A549 (cell line): Measurements from ENCODE around the gene URB2. TPM values are rescaled to one million over a fixed set of nuclear protein-coding genes. Genes with fewer than 3 reads are reported as not detected.

Experiments used
- ATAC-seq, 2 experiments: fragments of 200-7000 bp in 1 of 2; fragments of >200 bp in 1 of 2; cut with Nextera tagmentation in 1 of 2; cut with Tn5 transposase in 1 of 2; 3 replicates each; pipeline versions ENCODE4 v1.8.0 to v1.9.1; 2018 to 2020; ENCODE audit warnings: mild to moderate bottlenecking in 1 of 2, moderate library complexity in 1 of 2
- CTCF ChIA-PET: fragments of 300-600 bp; sonication (Branson Sonifier 250); formaldehyde crosslinking; extraction: SDS; loops from one replicate; lab custom pipeline; 2021; ENCODE audit warnings: antibody characterized with exemption, inconsistent platforms; lab: Yijun Ruan, JAX
- POLR2A ChIA-PET: fragments of 350-600 bp; formaldehyde crosslinking; extraction: SDS; loops from one replicate; lab custom pipeline; 2021; ENCODE audit warnings: antibody characterized with exemption, inconsistent platforms; lab: Yijun Ruan, JAX
- DNase-seq, 2 experiments: peaks; one replicate each; pipeline versions ENCODE4 v3.0.0 to v3.0.0-alpha.2; 2011 to 2016; ENCODE audit warnings: low read depth in 1 of 2, low spot score in 1 of 2
- FAIRE-seq: peaks from 2 replicates; lab custom pipeline; 2011; peaks lifted over from hg19 to GRCh38; lab: Jason Lieb, UNC
- H3K27ac ChIP-seq, 2 experiments: fragments of >200 bp; sonication (Bioruptor Twin); formaldehyde crosslinking; 3 replicates each; pipeline ENCODE4 v1.5.1; 2016 to 2017
- H3K4me1 ChIP-seq: fragments of >200 bp; sonication (Bioruptor Twin); formaldehyde crosslinking; 3 replicates; pipeline ENCODE4 v1.6.1; 2016
- H3K4me2 ChIP-seq: fragments of >200 bp; sonication (Bioruptor Twin); formaldehyde crosslinking; 3 replicates; pipeline ENCODE4 v1.6.1; 2016
- H3K4me3 ChIP-seq: fragments of >200 bp; sonication (Bioruptor Twin); formaldehyde crosslinking; 3 replicates; pipeline ENCODE4 v1.5.1; 2016
- H3K9me3 ChIP-seq: fragments of >200 bp; sonication (Bioruptor Twin); formaldehyde crosslinking; 3 replicates; pipeline ENCODE4 v1.6.1; 2016
- CHD4 ChIP-seq: fragments of 200-600 bp; sonication (generic); IDR thresholded peaks from 2 replicates; pipeline ENCODE4 v1.6.1; 2016; ENCODE audit warnings: antibody characterized with exemption, mild to moderate bottlenecking, borderline replicate concordance
- EHF ChIP-seq: fragments of 250-450 bp; sonication (Bioruptor Pico); IDR thresholded peaks from 2 replicates; pipeline ENCODE4 v1.5.0; 2020; ENCODE audit warnings: mild to moderate bottlenecking
- ESRRA ChIP-seq: fragments of 150-350 bp; IDR thresholded peaks from 2 replicates; pipeline ENCODE4 v1.6.1; 2014; ENCODE audit warnings: mild to moderate bottlenecking, low read length, borderline replicate concordance
- FOSB ChIP-seq: fragments of 250-450 bp; sonication (Bioruptor Pico); IDR thresholded peaks from 2 replicates; pipeline ENCODE4 v1.5.0; 2020; ENCODE audit warnings: mild to moderate bottlenecking, moderate library complexity
- FOSL2 ChIP-seq, 2 experiments: fragments of 450-650 bp in 1 of 2; fragments of >200 bp in 1 of 2; sonication (Bioruptor Twin) in 1 of 2; formaldehyde crosslinking; IDR thresholded peaks; 2 replicates each; pipeline versions ENCODE4 v1.5.0 to v1.6.1; 2016 to 2020; ENCODE audit warnings: mild to moderate bottlenecking in 1 of 2, moderate library complexity in 1 of 2
- GATA3 ChIP-seq: IDR thresholded peaks from 2 replicates; pipeline ENCODE4 v1.6.1; 2012; ENCODE audit warnings: borderline replicate concordance
- HDAC2 ChIP-seq: fragments of 200-600 bp; sonication (generic); IDR thresholded peaks from 2 replicates; pipeline ENCODE4 v1.6.1; 2016
- HOXA7 ChIP-seq: fragments of 250-450 bp; sonication (Bioruptor Pico); IDR thresholded peaks from 2 replicates; pipeline ENCODE4 v1.5.0; 2020; ENCODE audit warnings: mild to moderate bottlenecking, moderate library complexity
- HOXB13 ChIP-seq: fragments of 250-450 bp; sonication (Bioruptor Pico); IDR thresholded peaks from 2 replicates; pipeline ENCODE4 v1.5.0; 2020; ENCODE audit warnings: low read depth, mild to moderate bottlenecking, moderate library complexity
- HOXB5 ChIP-seq: fragments of 250-450 bp; sonication (Bioruptor Pico); IDR thresholded peaks from 2 replicates; pipeline ENCODE4 v1.5.0; 2020; ENCODE audit warnings: mild to moderate bottlenecking, moderate library complexity
- JUNB ChIP-seq: fragments of >200 bp; sonication (Bioruptor Twin); formaldehyde crosslinking; IDR thresholded peaks from 2 replicates; pipeline ENCODE4 v1.6.1; 2016
- KDM1A ChIP-seq: fragments of 200-600 bp; sonication (generic); IDR thresholded peaks from 2 replicates; pipeline ENCODE4 v1.6.1; 2016; ENCODE audit warnings: low read depth, mild to moderate bottlenecking
- POLR2A ChIP-seq: IDR thresholded peaks from 2 replicates; pipeline ENCODE4 v1.6.1; 2012; ENCODE audit warnings: mild to moderate bottlenecking, low read length
- POLR2AphosphoS2 ChIP-seq: conservative IDR thresholded peaks from 2 replicates; pipeline ENCODE4 v1.6.1; 2012; ENCODE audit warnings: low read length, improper control_type of control experiment, inconsistent platforms
- RAD21 ChIP-seq, 2 experiments: fragments of >200 bp in 1 of 2; sonication (Bioruptor Twin) in 1 of 2; formaldehyde crosslinking in 1 of 2; IDR thresholded peaks in 1 of 2; conservative IDR thresholded peaks in 1 of 2; 2 replicates in 1 of 2; 3 replicates in 1 of 2; pipeline ENCODE4 v1.6.1; 2012 to 2018; ENCODE audit warnings: inconsistent platforms in 1 of 2
- RCOR1 ChIP-seq: fragments of 150-350 bp; IDR thresholded peaks from 2 replicates; pipeline ENCODE4 v1.6.1; 2014; ENCODE audit warnings: antibody characterized with exemption, low read length, low read depth
- RNF2 ChIP-seq: fragments of 200-600 bp; sonication (generic); IDR thresholded peaks from 2 replicates; pipeline ENCODE4 v1.6.1; 2016; ENCODE audit warnings: low read depth, mild to moderate bottlenecking, antibody characterized with exemption, moderate library complexity, borderline replicate concordance
- TP53 ChIP-seq: fragments of 250-450 bp; sonication (Bioruptor Pico); IDR thresholded peaks from 2 replicates; pipeline ENCODE4 v1.5.0; 2021; ENCODE audit warnings: mild to moderate bottlenecking, moderate library complexity
- ZC3H11A ChIP-seq: fragments of 450-650 bp; IDR thresholded peaks from 2 replicates; pipeline ENCODE4 v1.6.1; 2014; ENCODE audit warnings: antibody characterized with exemption, mild to moderate bottlenecking
- WGBS: methylation state at CpG from one replicate; pipeline ENCODE4 v1.1.6; 2017; ENCODE audit errors: missing lambda C conversion rate; 5-methylcytosine and 5-hydroxymethylcytosine counted together
- polyA plus RNA-seq, 4 experiments: library from polyadenylated mRNA; depleted of rRNA in 3 of 4; stranded (reverse); fragments of >200 nt; fragmentation: RNase III in 1 of 4; extraction: RNeasy Plus Mini Kit Qiagen cat#74134 plus additional on column Dnase treatment in 1 of 4; gene quantifications; 2 replicates in 3 of 4; 3 replicates in 1 of 4; pipeline ENCODE4 v1.2.3, GENCODE V29; 2011 to 2017
- TF ChIP-seq, protein P1 (sequence below): fragments of >200 bp; sonication (Bioruptor Twin); formaldehyde crosslinking; IDR thresholded peaks from 2 replicates; pipeline ENCODE4 v1.6.1; 2016
- TF ChIP-seq, protein P2 (sequence below): fragments of >200 bp; sonication (Bioruptor Twin); formaldehyde crosslinking; IDR thresholded peaks from 3 replicates; pipeline ENCODE4 v1.5.1; 2016
- TF ChIP-seq, protein P3 (sequence below): fragments of 450-650 bp; IDR thresholded peaks from 2 replicates; pipeline ENCODE4 v1.6.1; 2014; ENCODE audit warnings: antibody characterized with exemption
- TF ChIP-seq, protein P4 (sequence below): fragments of 250-450 bp; sonication (Bioruptor Pico); IDR thresholded peaks from 2 replicates; pipeline ENCODE4 v1.5.0; 2020; ENCODE audit warnings: low read depth, mild to moderate bottlenecking, moderate library complexity
- TF ChIP-seq, protein P5 (sequence below): IDR thresholded peaks from 2 replicates; pipeline ENCODE4 v1.6.1; 2012
- TF ChIP-seq, protein P6 (sequence below): IDR thresholded peaks from 2 replicates; pipeline ENCODE4 v1.6.1; 2012
- TF ChIP-seq, protein P7 (sequence below): fragments of >200 bp; sonication (Bioruptor Twin); formaldehyde crosslinking; IDR thresholded peaks from 3 replicates; pipeline ENCODE4 v1.6.1; 2016

Gene URB2
- polyA plus RNA-seq, 2 of the 4 experiments (the other 2 are of a cell fraction) = 13.7 to 15.7 TPM

DNA sequence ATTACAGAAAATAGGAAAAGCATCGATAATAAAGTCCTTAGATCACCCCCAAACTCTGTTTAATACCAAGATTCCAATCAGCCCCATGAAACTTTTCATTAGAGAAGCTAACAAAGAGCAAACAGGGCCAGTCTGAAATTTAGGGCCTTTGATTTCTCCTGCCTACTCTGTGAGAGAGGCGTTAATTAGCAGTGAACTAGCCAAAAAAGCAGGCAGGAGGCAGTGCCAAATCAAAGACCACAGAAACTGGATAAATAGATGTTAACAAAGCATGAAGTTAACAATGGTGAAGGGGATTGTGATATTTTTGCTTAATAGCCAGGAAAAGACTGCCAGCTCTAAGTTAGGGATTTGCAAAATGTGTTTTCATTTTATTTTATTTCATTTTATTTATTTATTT is 11.3 kb upstream of the URB2 start:
- no peak for TF ChIP-seq TP53 (CRISPR knock-in tag)
- TF ChIP-seq RCOR1 = no peak
- no peak for TF ChIP-seq POLR2AphosphoS2
- TF ChIP-seq KDM1A = no peak
- Histone ChIP-seq H3K4me1 (no peaks in the 10 kb centered on the region), H3K27ac (no peak overlapping the region), H3K4me3 (no peak overlapping the region), H3K9me3 (no peaks in the 10 kb centered on the region), H3K4me2 (no peak overlapping the region)
- ATAC-seq = no peak
- WGBS = 97% methylated on average over 2 of the region's 2 CpGs
- DNase-seq = no peak
- POLR2A ChIA-PET = no interaction called here
- no peak for FAIRE-seq
- CTCF ChIA-PET = no interaction called here

DNA sequence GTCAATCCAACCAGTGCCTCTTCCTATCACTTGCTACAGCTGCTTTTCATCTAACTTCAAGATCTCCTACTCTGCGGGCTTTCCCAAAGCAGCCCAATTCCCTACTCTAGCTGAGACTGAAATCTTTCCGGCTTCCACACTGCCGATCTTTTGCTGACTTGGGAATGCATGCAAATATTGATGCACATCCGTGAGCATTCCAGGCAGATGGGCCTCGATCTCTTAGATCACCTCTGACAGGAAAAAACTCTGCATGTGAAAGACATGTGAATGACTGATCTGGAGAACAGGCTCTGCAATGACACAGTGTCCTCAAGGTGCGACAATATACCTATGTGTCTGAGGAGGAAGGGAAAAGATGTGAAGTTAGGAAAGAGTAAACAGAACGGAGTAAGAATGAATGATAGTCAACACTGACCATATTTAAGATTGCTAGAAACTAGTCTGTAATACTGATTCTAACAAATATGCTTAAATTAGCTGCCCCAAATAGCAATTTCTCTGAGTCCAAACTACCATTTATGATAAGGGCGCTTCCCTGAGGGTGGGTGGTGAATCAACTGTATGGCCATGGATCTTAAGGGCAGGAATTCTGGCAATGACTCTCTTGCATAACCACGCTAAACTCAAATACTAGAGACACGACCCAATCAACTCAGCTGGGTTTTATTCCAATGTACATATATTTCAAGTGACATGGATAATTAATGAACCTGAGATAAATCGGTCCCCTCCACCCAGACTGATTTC is 8.5 kb upstream of the URB2 start:
- FAIRE-seq (no peak), DNase-seq (no peak), ATAC-seq (no peak)
- Histone ChIP-seq H3K27ac (no peak overlapping the region), H3K4me2 (no peak overlapping the region), H3K9me3 (no peaks in the 10 kb centered on the region), H3K4me3 (no peak overlapping the region), H3K4me1 (peaks cover 11% of the 10 kb centered on the region; the same call in 2 of the 3 replicates)
- ChIA-PET CTCF (interaction anchor here (1.3 kb wide), 1 partner anchor 17 kb away, joined by 3 read pairs; no protein-coding TSS in a partner anchor), POLR2A (no interaction called here)
- TF ChIP-seq RAD21 (conservative IDR thresholded peaks at IDR 0.05 in 1 of 2, IDR thresholded peaks at IDR 0.05 in 1 of 2) (no peak), HOXB13 (CRISPR knock-in tag) (no peak), GATA3 (no peak), KDM1A (no peak), FOSB (CRISPR knock-in tag) (no peak), HOXA7 (CRISPR knock-in tag) (no peak), HOXB5 (CRISPR knock-in tag) (no peak), POLR2A (no peak), FOSL2 (IDR thresholded peaks at IDR 0.05) (no peak), FOSL2 (CRISPR knock-in tag; IDR thresholded peaks at IDR 0.05) (no peak), ZC3H11A (no peak), JUNB (no peak)
- TF ChIP-seq, protein P1, sequence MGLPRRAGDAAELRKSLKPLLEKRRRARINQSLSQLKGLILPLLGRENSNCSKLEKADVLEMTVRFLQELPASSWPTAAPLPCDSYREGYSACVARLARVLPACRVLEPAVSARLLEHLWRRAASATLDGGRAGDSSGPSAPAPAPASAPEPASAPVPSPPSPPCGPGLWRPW = no peak
- TF ChIP-seq, protein P2, sequence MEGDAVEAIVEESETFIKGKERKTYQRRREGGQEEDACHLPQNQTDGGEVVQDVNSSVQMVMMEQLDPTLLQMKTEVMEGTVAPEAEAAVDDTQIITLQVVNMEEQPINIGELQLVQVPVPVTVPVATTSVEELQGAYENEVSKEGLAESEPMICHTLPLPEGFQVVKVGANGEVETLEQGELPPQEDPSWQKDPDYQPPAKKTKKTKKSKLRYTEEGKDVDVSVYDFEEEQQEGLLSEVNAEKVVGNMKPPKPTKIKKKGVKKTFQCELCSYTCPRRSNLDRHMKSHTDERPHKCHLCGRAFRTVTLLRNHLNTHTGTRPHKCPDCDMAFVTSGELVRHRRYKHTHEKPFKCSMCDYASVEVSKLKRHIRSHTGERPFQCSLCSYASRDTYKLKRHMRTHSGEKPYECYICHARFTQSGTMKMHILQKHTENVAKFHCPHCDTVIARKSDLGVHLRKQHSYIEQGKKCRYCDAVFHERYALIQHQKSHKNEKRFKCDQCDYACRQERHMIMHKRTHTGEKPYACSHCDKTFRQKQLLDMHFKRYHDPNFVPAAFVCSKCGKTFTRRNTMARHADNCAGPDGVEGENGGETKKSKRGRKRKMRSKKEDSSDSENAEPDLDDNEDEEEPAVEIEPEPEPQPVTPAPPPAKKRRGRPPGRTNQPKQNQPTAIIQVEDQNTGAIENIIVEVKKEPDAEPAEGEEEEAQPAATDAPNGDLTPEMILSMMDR = no peak
- TF ChIP-seq, protein P3, sequence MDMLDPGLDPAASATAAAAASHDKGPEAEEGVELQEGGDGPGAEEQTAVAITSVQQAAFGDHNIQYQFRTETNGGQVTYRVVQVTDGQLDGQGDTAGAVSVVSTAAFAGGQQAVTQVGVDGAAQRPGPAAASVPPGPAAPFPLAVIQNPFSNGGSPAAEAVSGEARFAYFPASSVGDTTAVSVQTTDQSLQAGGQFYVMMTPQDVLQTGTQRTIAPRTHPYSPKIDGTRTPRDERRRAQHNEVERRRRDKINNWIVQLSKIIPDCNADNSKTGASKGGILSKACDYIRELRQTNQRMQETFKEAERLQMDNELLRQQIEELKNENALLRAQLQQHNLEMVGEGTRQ = no peak
- TF ChIP-seq, protein P4, sequence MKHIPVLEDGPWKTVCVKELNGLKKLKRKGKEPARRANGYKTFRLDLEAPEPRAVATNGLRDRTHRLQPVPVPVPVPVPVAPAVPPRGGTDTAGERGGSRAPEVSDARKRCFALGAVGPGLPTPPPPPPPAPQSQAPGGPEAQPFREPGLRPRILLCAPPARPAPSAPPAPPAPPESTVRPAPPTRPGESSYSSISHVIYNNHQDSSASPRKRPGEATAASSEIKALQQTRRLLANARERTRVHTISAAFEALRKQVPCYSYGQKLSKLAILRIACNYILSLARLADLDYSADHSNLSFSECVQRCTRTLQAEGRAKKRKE = no peak
- 88% methylated on average over 11 of the region's 11 CpGs for WGBS

DNA sequence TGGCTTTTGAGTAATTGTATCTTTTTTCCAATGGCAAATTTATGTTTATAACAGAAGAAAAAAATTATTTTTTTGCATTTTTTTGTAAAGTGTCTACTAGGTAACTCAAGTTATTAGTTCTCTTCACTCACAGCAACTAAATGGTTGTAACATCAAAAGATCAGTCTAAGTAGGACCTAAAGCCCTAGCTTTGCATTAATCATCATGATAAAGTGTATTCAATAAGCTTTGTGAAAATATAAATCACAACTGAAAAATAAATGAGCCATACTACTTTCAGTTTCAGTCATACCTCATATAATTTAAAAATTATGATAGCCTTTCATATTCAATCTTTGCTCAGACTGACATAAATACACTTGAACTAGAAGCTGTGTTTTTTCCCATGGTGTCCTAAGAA is 7.0 kb upstream of the URB2 start:
- Histone ChIP-seq H3K4me3 (no peak overlapping the region), H3K27ac (no peak overlapping the region), H3K4me2 (no peak overlapping the region), H3K9me3 (no peaks in the 10 kb centered on the region), H3K4me1 (peaks cover 12% of the 10 kb centered on the region; the same call in 2 of the 3 replicates)
- DNase-seq = no peak
- POLR2A ChIA-PET = no interaction called here
- ATAC-seq = no peak
- CTCF ChIA-PET = no interaction called here
- no peak for FAIRE-seq
- no peak for TF ChIP-seq POLR2A
- TF ChIP-seq RAD21 (conservative IDR thresholded peaks at IDR 0.05 in 1 of 2, IDR thresholded peaks at IDR 0.05 in 1 of 2) = no peak
- TF ChIP-seq, protein P4 = no peak
- TF ChIP-seq, protein P5, sequence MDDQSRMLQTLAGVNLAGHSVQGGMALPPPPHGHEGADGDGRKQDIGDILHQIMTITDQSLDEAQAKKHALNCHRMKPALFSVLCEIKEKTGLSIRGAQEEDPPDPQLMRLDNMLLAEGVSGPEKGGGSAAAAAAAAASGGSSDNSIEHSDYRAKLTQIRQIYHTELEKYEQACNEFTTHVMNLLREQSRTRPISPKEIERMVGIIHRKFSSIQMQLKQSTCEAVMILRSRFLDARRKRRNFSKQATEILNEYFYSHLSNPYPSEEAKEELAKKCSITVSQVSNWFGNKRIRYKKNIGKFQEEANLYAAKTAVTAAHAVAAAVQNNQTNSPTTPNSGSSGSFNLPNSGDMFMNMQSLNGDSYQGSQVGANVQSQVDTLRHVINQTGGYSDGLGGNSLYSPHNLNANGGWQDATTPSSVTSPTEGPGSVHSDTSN = no peak
- TF ChIP-seq EHF (CRISPR knock-in tag) = no peak
- TF ChIP-seq, protein P6, sequence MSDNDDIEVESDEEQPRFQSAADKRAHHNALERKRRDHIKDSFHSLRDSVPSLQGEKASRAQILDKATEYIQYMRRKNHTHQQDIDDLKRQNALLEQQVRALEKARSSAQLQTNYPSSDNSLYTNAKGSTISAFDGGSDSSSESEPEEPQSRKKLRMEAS = no peak
- TF ChIP-seq FOSL2 (IDR thresholded peaks at IDR 0.05) = no peak
- TF ChIP-seq FOSL2 (CRISPR knock-in tag; IDR thresholded peaks at IDR 0.05) = no peak
- no peak for TF ChIP-seq CHD4
- no peak for TF ChIP-seq HDAC2
- TF ChIP-seq, protein P7, sequence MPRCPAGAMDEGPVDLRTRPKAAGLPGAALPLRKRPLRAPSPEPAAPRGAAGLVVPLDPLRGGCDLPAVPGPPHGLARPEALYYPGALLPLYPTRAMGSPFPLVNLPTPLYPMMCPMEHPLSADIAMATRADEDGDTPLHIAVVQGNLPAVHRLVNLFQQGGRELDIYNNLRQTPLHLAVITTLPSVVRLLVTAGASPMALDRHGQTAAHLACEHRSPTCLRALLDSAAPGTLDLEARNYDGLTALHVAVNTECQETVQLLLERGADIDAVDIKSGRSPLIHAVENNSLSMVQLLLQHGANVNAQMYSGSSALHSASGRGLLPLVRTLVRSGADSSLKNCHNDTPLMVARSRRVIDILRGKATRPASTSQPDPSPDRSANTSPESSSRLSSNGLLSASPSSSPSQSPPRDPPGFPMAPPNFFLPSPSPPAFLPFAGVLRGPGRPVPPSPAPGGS = no peak
- no peak for TF ChIP-seq RCOR1
- TF ChIP-seq ESRRA = no peak
- TF ChIP-seq TP53 (CRISPR knock-in tag) = no peak
- TF ChIP-seq GATA3 = no peak
- no peak for TF ChIP-seq RNF2
